ENCODE measurements around the gene CATSPER4.

CATSPER4 gene

GRCh38 chr1:26190373-26190987 is at the start of gene CATSPER4:
Gene CATSPER4 (plus strand): TSS chr1:26190602. CDS start chr1:26190628, 26 bp downstream.
- no peak for DNase-seq

GRCh38 chr1:26142159-26142558 is 48.2 kb upstream of the CATSPER4 start:
- no peak for DNase-seq

GRCh38 chr1:26145041-26145959 is 45.1 kb upstream of the CATSPER4 start:
- DNase-seq = peak; percentile 56

- DNase-seq = no peak
Observed at GRCh38 chr1:26145960-26146294, 44.5 kb upstream of the CATSPER4 start.

GRCh38 chr1:26148887-26149286 is 41.5 kb upstream of the CATSPER4 start:
- no peak for DNase-seq

- DNase-seq = no peak
Observed at GRCh38 chr1:26153966-26154532, 36.4 kb upstream of the CATSPER4 start.

- DNase-seq = no peak
Observed at GRCh38 chr1:26154750-26155149, 35.7 kb upstream of the CATSPER4 start.

GRCh38 chr1:26155370-26156284 is 34.8 kb upstream of the CATSPER4 start:
- DNase-seq = no peak

GRCh38 chr1:26156285-26157038 is 33.9 kb upstream of the CATSPER4 start:
- no peak for DNase-seq

- no peak for DNase-seq
Observed at GRCh38 chr1:26158271-26158907, 32.0 kb upstream of the CATSPER4 start.

GRCh38 chr1:26158908-26159742 is 31.3 kb upstream of the CATSPER4 start, which contains the start of gene FAM110D:
Gene FAM110D (plus strand): TSS chr1:26159079. CDS start chr1:26161292, 2,213 bp downstream.
- DNase-seq = no peak

- DNase-seq = no peak
Observed at GRCh38 chr1:26159743-26160039, 30.7 kb upstream of the CATSPER4 start.

GRCh38 chr1:26160527-26161414 is 29.6 kb upstream of the CATSPER4 start:
- DNase-seq = no peak

GRCh38 chr1:26161415-26162219 is 28.8 kb upstream of the CATSPER4 start:
- DNase-seq = no peak

GRCh38 chr1:26162220-26162709 is 28.1 kb upstream of the CATSPER4 start:
- DNase-seq = no peak

GRCh38 chr1:26163684-26164035 is 26.7 kb upstream of the CATSPER4 start:
- DNase-seq = no peak

- no peak for DNase-seq
Observed at GRCh38 chr1:26164036-26164860, 26.2 kb upstream of the CATSPER4 start.

All from amniotic stem cell (primary cell).